HEK293 (cell line): ENCODE measurements around the gene AAR2.

ENCODE experiments used
- CTCF ChIA-PET: fragments of 350-600 bp; formaldehyde crosslinking; extraction: SDS; loops from one replicate; lab custom pipeline; 2021; ENCODE audit warnings: antibody characterized with exemption; lab: Yijun Ruan, JAX
- POLR2A ChIA-PET: fragments of 300-600 bp; formaldehyde crosslinking; extraction: SDS; loops from one replicate; lab custom pipeline; 2020; ENCODE audit warnings: antibody characterized with exemption, inconsistent platforms; lab: Yijun Ruan, JAX
- H3K27ac ChIP-seq: fragments of 200-500 bp; sonication (Bioruptor generic); 2 replicates; pipeline ENCODE4 v1.5.1; 2014; ENCODE audit warnings: low read depth, low read length, control low read depth, inconsistent platforms; ENCODE audit errors: extremely low read depth
- H3K36me3 ChIP-seq, 2 experiments: fragments of 200-500 bp in 1 of 2; sonication (Bioruptor generic) in 1 of 2; 1 replicate in 1 of 2; 2 replicates in 1 of 2; pipeline ENCODE4 v1.5.1; 2014 to 2017; ENCODE audit warnings: inconsistent platforms in 2 of 2, low read length in 2 of 2; ENCODE audit not compliant: control insufficient read depth in 2 of 2, insufficient read depth in 1 of 2
- H3K4me1 ChIP-seq: fragments of 200-500 bp; sonication (Bioruptor generic); 2 replicates; pipeline ENCODE4 v1.5.1; 2014; ENCODE audit warnings: mild to moderate bottlenecking, low read length, inconsistent platforms; ENCODE audit not compliant: control insufficient read depth, insufficient read depth
- H3K4me3 ChIP-seq: 2 replicates; pipeline ENCODE4 v1.5.1; 2011; ENCODE audit warnings: low read depth, mild to moderate bottlenecking, control low read depth, low read length, moderate library complexity
- H3K9me3 ChIP-seq: fragments of 200-500 bp; sonication (Bioruptor generic); 2 replicates; pipeline ENCODE4 v1.5.1; 2014; ENCODE audit warnings: low read depth, low read length, inconsistent platforms; ENCODE audit not compliant: control insufficient read depth, insufficient read depth
- GLI2 ChIP-seq: fragments of 450-650 bp; formaldehyde crosslinking; IDR thresholded peaks from 2 replicates; pipeline ENCODE4; 2017; ENCODE audit warnings: missing biosample characterization, missing genetic modification characterization, low read depth, borderline replicate concordance
- GLIS2 ChIP-seq: fragments of 450-650 bp; formaldehyde crosslinking; IDR thresholded peaks from 2 replicates; pipeline ENCODE4 v1.5.1; 2016; ENCODE audit warnings: missing biosample characterization, missing genetic modification characterization
- HOXC10 ChIP-seq: sonication (generic); formaldehyde crosslinking; IDR thresholded peaks from 2 replicates; pipeline ENCODE4 v1.8.1; 2023; ENCODE audit warnings: mild to moderate bottlenecking, missing genetic modification reagents
- KLF10 ChIP-seq: fragments of 450-650 bp; IDR thresholded peaks from 2 replicates; pipeline ENCODE4 v1.5.1; 2018; ENCODE audit warnings: missing biosample characterization, mild to moderate bottlenecking, missing genetic modification characterization
- SCRT1 ChIP-seq: fragments of 450-650 bp; formaldehyde crosslinking; IDR thresholded peaks from 2 replicates; pipeline ENCODE4 v1.5.1; 2016; ENCODE audit warnings: missing biosample characterization, missing genetic modification characterization, borderline replicate concordance
- ZBTB48 ChIP-seq: fragments of 450-650 bp; formaldehyde crosslinking; IDR thresholded peaks from 2 replicates; pipeline ENCODE4 v1.5.1; 2016; ENCODE audit warnings: missing biosample characterization, missing genetic modification characterization
- ZBTB49 ChIP-seq: fragments of 450-650 bp; formaldehyde crosslinking; IDR thresholded peaks from 2 replicates; pipeline ENCODE4 v1.5.1; 2016; ENCODE audit warnings: missing biosample characterization, missing genetic modification characterization, low read depth
- ZFP3 ChIP-seq: fragments of 450-650 bp; formaldehyde crosslinking; IDR thresholded peaks from 2 replicates; pipeline ENCODE4 v1.5.1; 2016; ENCODE audit warnings: low read depth, missing biosample characterization, missing genetic modification characterization
- ZFP37 ChIP-seq: fragments of 450-650 bp; formaldehyde crosslinking; IDR thresholded peaks from 2 replicates; pipeline ENCODE4 v1.5.1; 2016; ENCODE audit warnings: missing biosample characterization, missing genetic modification characterization
- ZFP41 ChIP-seq: fragments of 450-650 bp; formaldehyde crosslinking; IDR thresholded peaks from 2 replicates; pipeline ENCODE4 v1.5.1; 2016; ENCODE audit warnings: missing biosample characterization, missing genetic modification characterization, borderline replicate concordance
- ZNF223 ChIP-seq: fragments of 450-650 bp; formaldehyde crosslinking; IDR thresholded peaks from 2 replicates; pipeline ENCODE4 v1.5.1; 2016; ENCODE audit warnings: missing biosample characterization, missing genetic modification characterization
- ZNF311 ChIP-seq: fragments of 450-650 bp; formaldehyde crosslinking; IDR thresholded peaks from 2 replicates; pipeline ENCODE4 v1.5.1; 2017; ENCODE audit warnings: missing biosample characterization, missing genetic modification characterization, borderline replicate concordance
- ZNF350 ChIP-seq: fragments of 450-650 bp; formaldehyde crosslinking; IDR thresholded peaks from 2 replicates; pipeline ENCODE4 v1.5.0; 2017; ENCODE audit warnings: missing biosample characterization, mild to moderate bottlenecking, missing genetic modification characterization
- ZNF354C ChIP-seq: fragments of 450-650 bp; formaldehyde crosslinking; IDR thresholded peaks from 2 replicates; pipeline ENCODE4 v1.5.1; 2016; ENCODE audit warnings: missing biosample characterization, missing genetic modification characterization, low read depth, borderline replicate concordance
- ZNF473 ChIP-seq: fragments of 450-650 bp; formaldehyde crosslinking; IDR thresholded peaks from 2 replicates; pipeline ENCODE4 v1.5.1; 2017; ENCODE audit warnings: missing biosample characterization, missing genetic modification characterization
- ZNF560 ChIP-seq: fragments of 450-650 bp; formaldehyde crosslinking; IDR thresholded peaks from 2 replicates; pipeline ENCODE4 v1.5.1; 2017; ENCODE audit warnings: missing biosample characterization, missing genetic modification characterization, borderline replicate concordance
- ZNF585B ChIP-seq: fragments of 450-650 bp; formaldehyde crosslinking; IDR thresholded peaks from 2 replicates; pipeline ENCODE4 v1.5.1; 2016; ENCODE audit warnings: missing biosample characterization, missing genetic modification characterization
- ZNF707 ChIP-seq: fragments of 450-650 bp; formaldehyde crosslinking; IDR thresholded peaks from 2 replicates; pipeline ENCODE4 v1.5.1; 2016; ENCODE audit warnings: missing biosample characterization, missing genetic modification characterization
- TF ChIP-seq, protein P1 (sequence below): fragments of 450-650 bp; formaldehyde crosslinking; IDR thresholded peaks from 2 replicates; pipeline ENCODE4 v1.5.1; 2016; ENCODE audit warnings: missing biosample characterization, missing genetic modification characterization, borderline replicate concordance
- TF ChIP-seq, protein P2 (sequence below): fragments of 450-650 bp; formaldehyde crosslinking; IDR thresholded peaks from 2 replicates; pipeline ENCODE4 v1.5.1; 2017; ENCODE audit warnings: missing biosample characterization, missing genetic modification characterization
- TF ChIP-seq, protein P3 (sequence below): sonication (generic); formaldehyde crosslinking; IDR thresholded peaks from 2 replicates; pipeline ENCODE4 v1.8.1; 2022; ENCODE audit warnings: mild to moderate bottlenecking, moderate library complexity, missing genetic modification reagents
- TF ChIP-seq, protein P4 (sequence below): fragments of 450-650 bp; formaldehyde crosslinking; conservative IDR thresholded peaks from 2 replicates; pipeline ENCODE4 v1.5.1; 2016; ENCODE audit warnings: low read depth, missing biosample characterization, missing genetic modification characterization
- TF ChIP-seq, protein P5 (sequence below): IDR thresholded peaks from 2 replicates; pipeline ENCODE4 v1.6.1; 2011; ENCODE audit warnings: mild to moderate bottlenecking, low read depth, low read length, borderline replicate concordance

Gene AAR2

DNA sequence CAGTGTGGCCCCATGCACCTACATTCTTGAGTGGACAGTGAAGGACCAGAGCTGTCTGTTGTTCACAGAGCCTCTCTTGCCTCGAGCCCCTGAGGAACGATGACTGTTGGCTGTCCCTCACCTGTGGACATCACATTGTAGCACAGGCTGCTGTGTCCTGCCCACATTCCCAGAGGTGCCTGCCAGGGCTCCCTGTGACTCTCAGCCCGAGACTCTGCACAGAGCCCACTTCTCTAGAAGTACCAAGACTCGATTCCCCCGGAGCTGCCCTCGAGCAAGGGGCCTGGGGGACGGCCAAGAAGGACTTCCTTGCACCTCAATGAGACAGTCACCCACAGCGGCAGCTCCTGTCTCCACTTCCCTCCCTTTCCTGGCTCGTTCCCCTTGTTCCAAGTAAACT lies 41.3 kb downstream of the AAR2 start:
- Histone ChIP-seq H3K4me3 (no peak overlapping the region), H3K9me3 (no peaks in the 10 kb centered on the region)
- POLR2A ChIA-PET = no interaction called here
- TF ChIP-seq ZFP3 (tag by site-specific recombination) = no peak
- TF ChIP-seq ZNF223 (tag by site-specific recombination) = no peak
- TF ChIP-seq, protein P1, sequence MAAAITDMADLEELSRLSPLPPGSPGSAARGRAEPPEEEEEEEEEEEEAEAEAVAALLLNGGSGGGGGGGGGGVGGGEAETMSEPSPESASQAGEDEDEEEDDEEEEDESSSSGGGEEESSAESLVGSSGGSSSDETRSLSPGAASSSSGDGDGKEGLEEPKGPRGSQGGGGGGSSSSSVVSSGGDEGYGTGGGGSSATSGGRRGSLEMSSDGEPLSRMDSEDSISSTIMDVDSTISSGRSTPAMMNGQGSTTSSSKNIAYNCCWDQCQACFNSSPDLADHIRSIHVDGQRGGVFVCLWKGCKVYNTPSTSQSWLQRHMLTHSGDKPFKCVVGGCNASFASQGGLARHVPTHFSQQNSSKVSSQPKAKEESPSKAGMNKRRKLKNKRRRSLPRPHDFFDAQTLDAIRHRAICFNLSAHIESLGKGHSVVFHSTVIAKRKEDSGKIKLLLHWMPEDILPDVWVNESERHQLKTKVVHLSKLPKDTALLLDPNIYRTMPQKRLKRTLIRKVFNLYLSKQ (tag by site-specific recombination) = no peak
- no peak for TF ChIP-seq ZFP41 (tag by site-specific recombination)
- no peak for TF ChIP-seq ZNF354C (tag by site-specific recombination)
- no peak for TF ChIP-seq ZBTB48
- TF ChIP-seq, protein P2, sequence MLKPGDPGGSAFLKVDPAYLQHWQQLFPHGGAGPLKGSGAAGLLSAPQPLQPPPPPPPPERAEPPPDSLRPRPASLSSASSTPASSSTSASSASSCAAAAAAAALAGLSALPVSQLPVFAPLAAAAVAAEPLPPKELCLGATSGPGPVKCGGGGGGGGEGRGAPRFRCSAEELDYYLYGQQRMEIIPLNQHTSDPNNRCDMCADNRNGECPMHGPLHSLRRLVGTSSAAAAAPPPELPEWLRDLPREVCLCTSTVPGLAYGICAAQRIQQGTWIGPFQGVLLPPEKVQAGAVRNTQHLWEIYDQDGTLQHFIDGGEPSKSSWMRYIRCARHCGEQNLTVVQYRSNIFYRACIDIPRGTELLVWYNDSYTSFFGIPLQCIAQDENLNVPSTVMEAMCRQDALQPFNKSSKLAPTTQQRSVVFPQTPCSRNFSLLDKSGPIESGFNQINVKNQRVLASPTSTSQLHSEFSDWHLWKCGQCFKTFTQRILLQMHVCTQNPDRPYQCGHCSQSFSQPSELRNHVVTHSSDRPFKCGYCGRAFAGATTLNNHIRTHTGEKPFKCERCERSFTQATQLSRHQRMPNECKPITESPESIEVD (tag by site-specific recombination) = no peak
- no peak for TF ChIP-seq ZNF707 (tag by site-specific recombination)
- TF ChIP-seq KLF10 = no peak
- TF ChIP-seq, all 188 proteins: peak for 0
- H3K36me3 ChIP-seq = no peaks in the 10 kb centered on the region
- CTCF ChIA-PET = interaction anchor here (0.8 kb wide), 2 partner anchors 121 to 160 kb away, joined by 3 to 5 read pairs; no protein-coding TSS in a partner anchor
- H3K27ac ChIP-seq = no peak overlapping the region
- no peaks in the 10 kb centered on the region for H3K4me1 ChIP-seq

DNA sequence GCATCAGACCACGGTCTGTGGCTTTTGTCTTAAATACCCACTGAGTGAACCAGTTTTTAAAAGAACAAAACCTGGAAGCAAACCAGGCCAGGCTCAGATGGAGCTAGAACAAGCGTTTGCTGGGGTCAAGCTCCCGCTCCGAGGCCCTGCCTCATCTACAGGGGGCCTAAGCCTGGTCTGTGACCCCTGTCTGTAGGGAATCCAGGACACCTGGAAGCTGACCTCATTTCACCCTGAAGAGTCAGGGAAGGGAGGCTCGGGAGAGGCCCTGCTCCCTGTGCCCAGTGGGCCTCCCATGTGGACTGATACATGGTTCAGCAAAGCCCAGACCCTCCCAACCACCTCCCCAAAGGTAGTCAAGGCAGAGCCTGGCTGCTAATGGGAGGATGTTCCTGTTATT lies 43.1 kb downstream of the AAR2 start:
- Histone ChIP-seq H3K27ac (no peak overlapping the region), H3K4me3 (no peak overlapping the region), H3K36me3 (no peaks in the 10 kb centered on the region), H3K9me3 (no peaks in the 10 kb centered on the region), H3K4me1 (no peaks in the 10 kb centered on the region)
- ChIA-PET POLR2A (no interaction called here), CTCF (interaction anchor here (1.2 kb wide), 1 partner anchor 12 kb away, joined by 3 read pairs; no protein-coding TSS in a partner anchor)
- TF ChIP-seq GLI2 (tag by site-specific recombination) (no peak), ZNF311 (tag by site-specific recombination) (no peak), SCRT1 (tag by site-specific recombination) (no peak), ZFP37 (no peak), ZBTB49 (tag by site-specific recombination) (no peak), ZNF473 (tag by site-specific recombination) (no peak), HOXC10 (CRISPR knock-in tag) (no peak), ZNF585B (tag by site-specific recombination) (no peak), ZNF560 (tag by site-specific recombination) (no peak), ZNF350 (tag by site-specific recombination) (no peak), GLIS2 (no peak)
- TF ChIP-seq, protein P3, sequence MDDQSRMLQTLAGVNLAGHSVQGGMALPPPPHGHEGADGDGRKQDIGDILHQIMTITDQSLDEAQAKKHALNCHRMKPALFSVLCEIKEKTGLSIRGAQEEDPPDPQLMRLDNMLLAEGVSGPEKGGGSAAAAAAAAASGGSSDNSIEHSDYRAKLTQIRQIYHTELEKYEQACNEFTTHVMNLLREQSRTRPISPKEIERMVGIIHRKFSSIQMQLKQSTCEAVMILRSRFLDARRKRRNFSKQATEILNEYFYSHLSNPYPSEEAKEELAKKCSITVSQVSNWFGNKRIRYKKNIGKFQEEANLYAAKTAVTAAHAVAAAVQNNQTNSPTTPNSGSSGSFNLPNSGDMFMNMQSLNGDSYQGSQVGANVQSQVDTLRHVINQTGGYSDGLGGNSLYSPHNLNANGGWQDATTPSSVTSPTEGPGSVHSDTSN (CRISPR knock-in tag) = no peak
- TF ChIP-seq, protein P4, sequence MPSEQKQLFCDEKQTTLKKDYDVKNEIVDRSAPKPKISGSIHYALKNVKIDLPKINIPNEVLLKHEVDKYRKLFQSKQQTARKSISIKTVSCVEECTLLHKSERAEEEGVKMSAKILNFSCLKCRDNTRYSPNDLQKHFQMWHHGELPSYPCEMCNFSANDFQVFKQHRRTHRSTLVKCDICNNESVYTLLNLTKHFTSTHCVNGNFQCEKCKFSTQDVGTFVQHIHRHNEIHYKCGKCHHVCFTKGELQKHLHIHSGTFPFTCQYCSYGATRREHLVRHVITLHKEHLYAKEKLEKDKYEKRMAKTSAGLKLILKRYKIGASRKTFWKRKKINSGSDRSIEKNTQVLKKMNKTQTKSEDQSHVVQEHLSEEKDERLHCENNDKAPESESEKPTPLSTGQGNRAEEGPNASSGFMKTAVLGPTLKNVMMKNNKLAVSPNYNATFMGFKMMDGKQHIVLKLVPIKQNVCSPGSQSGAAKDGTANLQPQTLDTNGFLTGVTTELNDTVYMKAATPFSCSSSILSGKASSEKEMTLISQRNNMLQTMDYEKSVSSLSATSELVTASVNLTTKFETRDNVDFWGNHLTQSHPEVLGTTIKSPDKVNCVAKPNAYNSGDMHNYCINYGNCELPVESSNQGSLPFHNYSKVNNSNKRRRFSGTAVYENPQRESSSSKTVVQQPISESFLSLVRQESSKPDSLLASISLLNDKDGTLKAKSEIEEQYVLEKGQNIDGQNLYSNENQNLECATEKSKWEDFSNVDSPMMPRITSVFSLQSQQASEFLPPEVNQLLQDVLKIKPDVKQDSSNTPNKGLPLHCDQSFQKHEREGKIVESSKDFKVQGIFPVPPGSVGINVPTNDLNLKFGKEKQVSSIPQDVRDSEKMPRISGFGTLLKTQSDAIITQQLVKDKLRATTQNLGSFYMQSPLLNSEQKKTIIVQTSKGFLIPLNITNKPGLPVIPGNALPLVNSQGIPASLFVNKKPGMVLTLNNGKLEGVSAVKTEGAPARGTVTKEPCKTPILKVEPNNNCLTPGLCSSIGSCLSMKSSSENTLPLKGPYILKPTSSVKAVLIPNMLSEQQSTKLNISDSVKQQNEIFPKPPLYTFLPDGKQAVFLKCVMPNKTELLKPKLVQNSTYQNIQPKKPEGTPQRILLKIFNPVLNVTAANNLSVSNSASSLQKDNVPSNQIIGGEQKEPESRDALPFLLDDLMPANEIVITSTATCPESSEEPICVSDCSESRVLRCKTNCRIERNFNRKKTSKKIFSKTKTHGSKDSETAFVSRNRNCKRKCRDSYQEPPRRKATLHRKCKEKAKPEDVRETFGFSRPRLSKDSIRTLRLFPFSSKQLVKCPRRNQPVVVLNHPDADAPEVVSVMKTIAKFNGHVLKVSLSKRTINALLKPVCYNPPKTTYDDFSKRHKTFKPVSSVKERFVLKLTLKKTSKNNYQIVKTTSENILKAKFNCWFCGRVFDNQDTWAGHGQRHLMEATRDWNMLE (tag by site-specific recombination) = no peak
- TF ChIP-seq, protein P5, sequence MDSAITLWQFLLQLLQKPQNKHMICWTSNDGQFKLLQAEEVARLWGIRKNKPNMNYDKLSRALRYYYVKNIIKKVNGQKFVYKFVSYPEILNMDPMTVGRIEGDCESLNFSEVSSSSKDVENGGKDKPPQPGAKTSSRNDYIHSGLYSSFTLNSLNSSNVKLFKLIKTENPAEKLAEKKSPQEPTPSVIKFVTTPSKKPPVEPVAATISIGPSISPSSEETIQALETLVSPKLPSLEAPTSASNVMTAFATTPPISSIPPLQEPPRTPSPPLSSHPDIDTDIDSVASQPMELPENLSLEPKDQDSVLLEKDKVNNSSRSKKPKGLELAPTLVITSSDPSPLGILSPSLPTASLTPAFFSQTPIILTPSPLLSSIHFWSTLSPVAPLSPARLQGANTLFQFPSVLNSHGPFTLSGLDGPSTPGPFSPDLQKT = no peak
